Activated B cell treated with CpG ODN at 0.5 μM for 24 hours (primary cell): ENCODE data around the gene NDUFAF3. TPM values are rescaled to one million over a fixed set of nuclear protein-coding genes. Genes with fewer than 3 reads are reported as not detected.

ENCODE experiments used
- ATAC-seq: fragments of 200-7000 bp; cut with Tn5 transposase; one replicate; pipeline ENCODE4 v1.10.0; 2021; ENCODE audit warnings: low read depth, mild to moderate bottlenecking, moderate library complexity
- CTCF ChIA-PET: fragments of 350-600 bp; sonication (Branson Sonifier 250); formaldehyde crosslinking; loops from one replicate; lab custom pipeline; 2021; ENCODE audit warnings: antibody characterized with exemption; lab: Charles Lee
- POLR2A ChIA-PET: fragments of 350-600 bp; sonication (Branson Sonifier 250); formaldehyde crosslinking; loops from one replicate; lab custom pipeline; 2021; ENCODE audit warnings: antibody characterized with exemption; lab: Charles Lee
- DNase-seq: peaks from one replicate; pipeline ENCODE4 v3.0.0; 2022
- H3K27ac Mint-ChIP-seq: one replicate; pipeline ENCODE4 v1.8.0; 2020; ENCODE audit warnings: mixed read lengths
- H3K27me3 Mint-ChIP-seq: one replicate; pipeline ENCODE4 v1.8.0; 2021; ENCODE audit warnings: mixed read lengths
- H3K36me3 Mint-ChIP-seq: one replicate; pipeline ENCODE4 v1.8.0; 2021; ENCODE audit warnings: low read depth, mixed read lengths
- H3K4me1 Mint-ChIP-seq: one replicate; pipeline ENCODE4 v1.8.0; 2021; ENCODE audit warnings: mixed read lengths
- H3K4me3 Mint-ChIP-seq: one replicate; pipeline ENCODE4 v1.8.0; 2020; ENCODE audit warnings: mild to moderate bottlenecking, mixed read lengths
- H3K9me3 Mint-ChIP-seq: one replicate; pipeline ENCODE4 v1.8.0; 2020; ENCODE audit warnings: mixed read lengths
- CTCF ChIP-seq: fragments of 200-600 bp; IDR thresholded peaks from one replicate; pipeline ENCODE4 v1.8.0; 2022; ENCODE audit warnings: antibody characterized with exemption, mild to moderate bottlenecking
- intact Hi-C: fragments of 100-400 bp; cut with micrococcal nuclease; formaldehyde crosslinking; loops from one replicate; pipeline ENCODE4 v1.15.1; 2024
- total RNA-seq: library from RNA; stranded (reverse); gene quantifications from 2 replicates; pipeline ENCODE4 v1.2.3, GENCODE V29; 2022

NDUFAF3 gene
- total RNA-seq, 1 donor from 2014 or later = 86.5 TPM

DNA sequence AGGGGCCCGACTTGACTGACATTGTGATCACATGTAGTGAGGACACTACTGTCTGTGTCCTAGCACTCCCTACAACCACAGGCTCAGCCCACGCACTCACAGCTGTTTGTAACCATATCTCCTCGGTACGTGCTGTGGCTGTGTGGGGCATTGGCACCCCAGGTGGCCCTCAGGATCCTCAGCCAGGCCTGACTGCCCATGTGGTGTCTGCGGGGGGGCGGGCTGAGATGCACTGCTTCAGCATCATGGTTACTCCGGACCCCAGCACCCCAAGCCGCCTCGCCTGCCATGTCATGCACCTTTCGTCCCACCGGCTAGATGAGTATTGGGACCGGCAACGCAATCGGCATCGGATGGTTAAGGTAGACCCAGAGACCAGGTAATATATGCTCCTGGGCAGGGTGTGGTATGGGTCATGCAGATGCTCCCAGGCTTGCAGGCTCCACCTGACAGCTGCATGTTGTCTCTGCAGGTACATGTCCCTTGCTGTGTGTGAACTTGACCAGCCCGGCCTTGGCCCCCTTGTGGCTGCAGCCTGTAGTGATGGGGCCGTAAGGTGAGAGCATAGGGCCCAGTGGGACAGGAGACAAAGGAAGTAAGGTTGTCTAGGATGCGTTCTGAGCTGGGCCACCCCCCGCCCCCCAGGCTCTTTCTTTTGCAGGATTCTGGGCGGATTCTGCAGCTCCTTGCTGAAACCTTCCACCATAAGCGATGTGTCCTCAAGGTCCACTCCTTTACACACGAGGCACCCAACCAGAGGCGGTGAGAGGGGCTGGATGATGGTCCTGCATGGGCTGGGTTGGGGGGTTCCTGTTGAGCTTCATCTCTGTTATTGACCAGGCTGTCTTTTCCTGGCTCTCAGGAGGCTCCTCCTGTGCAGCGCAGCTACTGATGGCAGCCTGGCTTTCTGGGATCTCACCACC lies 7.9 kb upstream of the NDUFAF3 start:
- no peak overlapping the region for H3K27ac Mint-ChIP-seq
- peaks cover 55% of the 10 kb centered on the region for H3K36me3 Mint-ChIP-seq
- H3K9me3 Mint-ChIP-seq = no peaks in the 10 kb centered on the region
- TF ChIP-seq CTCF = no peak
- peaks cover 21% of the 10 kb centered on the region for H3K4me1 Mint-ChIP-seq
- intact Hi-C loops = loop anchor here (1.0 kb wide), 1 partner anchor 25 kb away; no protein-coding TSS in a partner anchor
- DNase-seq = peak; percentile 57
- H3K4me3 Mint-ChIP-seq = no peak overlapping the region
- peak; percentile 63 for ATAC-seq
- POLR2A ChIA-PET = interaction anchor here (0.6 to 1.7 kb wide), 9 partner anchors 8 to 119 kb away, joined by 3 to 13 read pairs (median 4); partner anchors contain the start of genes IMPDH2, NDUFAF3, P4HTM and QRICH1
- H3K27me3 Mint-ChIP-seq = no peaks in the 10 kb centered on the region
- CTCF ChIA-PET = interaction anchor here (0.9 to 7.5 kb wide), 2 partner anchors 19 to 26 kb away, joined by 3 to 57 read pairs; partner anchors contain the start of gene P4HTM

- CTCF ChIA-PET = interaction anchor here (0.9 to 7.5 kb wide), 2 partner anchors 18 to 27 kb away, joined by 3 to 57 read pairs; partner anchors contain the start of gene P4HTM
- intact Hi-C loops = loop anchor here (5.0 kb wide), 1 partner anchor 1177 kb away; the partner anchor contains the start of gene GNAT1
- POLR2A ChIA-PET = interaction anchor here (1.0 to 14.9 kb wide), 2 partner anchors 7 to 25 kb away, joined by 3 to 372 read pairs; partner anchors contain the start of genes P4HTM and WDR6
- Mint-ChIP-seq H3K9me3 (no peaks in the 10 kb centered on the region), H3K36me3 (peaks cover 52% of the 10 kb centered on the region), H3K4me1 (peaks cover 24% of the 10 kb centered on the region), H3K27me3 (no peaks in the 10 kb centered on the region), H3K27ac (no peak overlapping the region), H3K4me3 (peak overlapping the region; percentile 29)
- no peak for TF ChIP-seq CTCF
- no peak for DNase-seq
- no peak for ATAC-seq
Observed at GRCh38 chr3:49015072-49015471, 6.8 kb upstream of the NDUFAF3 start.

DNA sequence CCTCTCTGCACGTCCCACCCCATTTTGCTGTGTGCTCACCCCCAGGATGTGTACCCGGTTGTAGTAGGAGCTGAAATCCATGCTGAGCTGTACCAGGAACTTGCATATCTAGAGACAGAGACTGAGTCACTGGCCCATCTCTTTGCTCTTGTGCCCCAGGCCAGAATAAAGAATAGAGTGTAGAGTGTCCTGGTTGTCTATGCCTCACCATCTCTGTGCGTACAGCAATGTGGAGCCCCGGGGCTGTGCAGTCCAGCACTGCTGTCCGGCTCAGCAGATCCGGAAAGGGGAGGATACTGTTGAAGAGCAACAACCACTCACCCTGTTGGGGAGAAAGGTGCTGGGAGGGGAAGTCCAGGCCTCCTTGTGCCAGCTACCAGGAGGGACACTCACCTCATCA lies 6.2 kb upstream of the NDUFAF3 start:
- TF ChIP-seq CTCF = no peak
- ATAC-seq = no peak
- no peaks in the 10 kb centered on the region for H3K27me3 Mint-ChIP-seq
- POLR2A ChIA-PET = interaction anchor here (0.5 to 14.9 kb wide), 5 partner anchors 8 to 889 kb away, joined by 3 to 372 read pairs (median 3); partner anchors contain the start of gene WDR6
- CTCF ChIA-PET = interaction anchor here (2.0 to 7.5 kb wide), 2 partner anchors 9 to 28 kb away, joined by 7 to 57 read pairs; partner anchors contain the start of genes P4HTM and WDR6
- no peak overlapping the region for H3K27ac Mint-ChIP-seq
- no peak for DNase-seq
- H3K4me1 Mint-ChIP-seq = peaks cover 29% of the 10 kb centered on the region
- peaks cover 51% of the 10 kb centered on the region for H3K36me3 Mint-ChIP-seq
- H3K9me3 Mint-ChIP-seq = no peaks in the 10 kb centered on the region
- intact Hi-C loops = loop anchor here (5.0 kb wide), 1 partner anchor 1177 kb away; the partner anchor contains the start of gene GNAT1
- H3K4me3 Mint-ChIP-seq = no peak overlapping the region

DNA sequence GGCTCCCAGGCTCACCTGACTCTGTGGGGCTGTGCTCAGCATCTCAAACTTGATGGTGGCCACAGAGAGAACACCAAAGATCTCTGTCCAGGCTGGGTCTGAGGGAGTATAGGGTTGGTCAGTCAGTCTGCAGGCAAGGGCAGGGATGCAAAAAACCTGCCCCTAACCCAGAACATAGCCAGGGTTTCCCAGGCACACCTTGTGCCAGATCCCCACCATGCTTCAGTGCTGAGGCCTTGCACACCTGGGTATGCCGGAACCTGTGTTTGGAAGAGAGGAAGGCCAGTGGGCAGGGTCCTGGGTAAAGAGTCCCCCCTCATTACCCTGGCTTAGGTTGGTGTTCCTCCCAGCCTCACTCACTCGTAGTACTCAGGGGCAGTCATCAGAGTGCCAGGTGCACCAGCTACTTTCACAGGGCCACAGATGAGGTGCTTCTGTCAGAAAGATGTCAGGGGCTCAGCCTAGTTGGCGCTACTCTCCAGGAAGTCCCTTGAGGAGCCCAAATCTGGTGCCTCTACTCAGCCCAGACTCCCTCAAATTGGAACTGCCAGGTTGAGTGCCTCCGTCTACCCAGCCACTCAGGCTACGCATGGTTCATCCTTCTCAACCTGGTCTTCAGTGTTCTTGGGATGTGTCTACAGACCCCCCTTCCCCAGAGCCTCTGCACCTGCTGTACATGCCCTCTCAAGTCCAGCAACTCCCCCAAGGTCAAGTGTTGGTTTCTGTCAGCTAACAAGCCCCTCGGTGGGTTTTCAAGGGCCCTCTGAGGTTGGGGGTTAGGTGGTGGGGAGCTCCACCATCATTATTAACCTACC lies 5.3 kb upstream of the NDUFAF3 start:
- POLR2A ChIA-PET = interaction anchor here (0.6 to 14.9 kb wide), 6 partner anchors 9 to 323 kb away, joined by 3 to 372 read pairs (median 6); partner anchors contain the start of genes IMPDH2, QRICH1, USP4 and WDR6
- no peak for TF ChIP-seq CTCF
- DNase-seq (no peak), ATAC-seq (no peak)
- Mint-ChIP-seq H3K4me3 (peak overlapping the region; percentile 94), H3K27ac (peak overlapping the region; percentile 61), H3K27me3 (no peaks in the 10 kb centered on the region), H3K4me1 (peaks cover 31% of the 10 kb centered on the region), H3K9me3 (no peaks in the 10 kb centered on the region), H3K36me3 (peaks cover 50% of the 10 kb centered on the region)
- intact Hi-C loops = loop anchor here (5.0 kb wide), 1 partner anchor 1176 kb away; the partner anchor contains the start of gene GNAT1
- CTCF ChIA-PET = interaction anchor here (1.1 to 7.5 kb wide), 4 partner anchors 9 to 29 kb away, joined by 3 to 57 read pairs (median 6); partner anchors contain the start of genes IMPDH2, P4HTM and WDR6
